ENCODE data around the gene FDX2.

- TF ChIP-seq CTCF (IDR thresholded peaks at IDR 0.05) (no peak), EZH2 (IDR thresholded peaks at IDR 0.05; ENCODE audit: borderline replicate concordance, insufficient read depth, low read depth, low read length, poor library complexity, severe bottlenecking) (no peak)
These were observed 47.7 kb downstream of the FDX2 start for GRCh38 chr19:10268071-10268470.

Measured in B cell (primary cell).